Thyroid gland (tissue), 4 donors: Measurements from ENCODE around the gene MIDN. TPM values are rescaled to one million over a fixed set of nuclear protein-coding genes. Genes with fewer than 3 reads are reported as not detected.

ENCODE experiments used
- DNase-seq, 2 donors: peaks; one replicate each; pipeline ENCODE4 v3.0.0-alpha.2; 2019
- H3K27ac ChIP-seq, 3 donors: fragments of 200-600 bp; sonication (generic); 1 replicate in 2 of 3; 2 replicates in 1 of 3; pipeline ENCODE4 v1.5.1; 2016 to 2019; ENCODE audit warnings: mild to moderate bottlenecking in 1 of 3, moderate library complexity in 1 of 3
- H3K27me3 ChIP-seq: fragments of 200-600 bp; sonication (generic); one replicate; pipeline ENCODE4 v1.5.1; 2019
- H3K36me3 ChIP-seq, 2 donors: fragments of 200-600 bp; sonication (generic); one replicate each; pipeline ENCODE4 v1.5.1; 2016 to 2019
- H3K4me1 ChIP-seq, 2 donors: fragments of 200-600 bp; sonication (generic); one replicate each; pipeline ENCODE4 v1.5.1; 2017 to 2019
- H3K4me3 ChIP-seq, 3 donors: fragments of 200-600 bp; sonication (generic); replicated peaks in 1 of 3; 1 replicate in 2 of 3; 2 replicates in 1 of 3; pipeline ENCODE4 v1.5.1; 2016; ENCODE audit warnings: mild to moderate bottlenecking in 1 of 3
- H3K9me3 ChIP-seq: fragments of 200-600 bp; sonication (generic); one replicate; pipeline ENCODE4 v1.5.1; 2017
- CTCF ChIP-seq, 6 experiments: fragments of 200-600 bp in 3 of 6; fragments of 450-650 bp in 3 of 6; sonication (generic) in 3 of 6; IDR thresholded peaks; one replicate each; pipeline ENCODE4 v1.5.1; 2016 to 2019; ENCODE audit warnings: antibody characterized with exemption in 6 of 6, mild to moderate bottlenecking in 2 of 6, inconsistent platforms in 1 of 6, moderate library complexity in 1 of 6
- POLR2A ChIP-seq, 2 donors: fragments of 450-650 bp; IDR thresholded peaks; one replicate each; pipeline ENCODE4 v1.6.1; 2017; ENCODE audit warnings: antibody characterized with exemption in 2 of 2, mild to moderate bottlenecking in 2 of 2, moderate library complexity in 1 of 2
- WGBS, 2 donors: methylation state at CpG; one replicate each; pipeline ENCODE4 v1.1.5; 2017; 5-methylcytosine and 5-hydroxymethylcytosine counted together
- intact Hi-C: fragments of 100-400 bp; cut with DNase I; formaldehyde crosslinking; loops from one replicate; pipeline ENCODE4 v1.15.1; 2023
- total RNA-seq, 4 donors: library from RNA; depleted of rRNA; stranded (reverse); fragments of >200 nt; gene quantifications; one replicate each; pipeline ENCODE4 v1.2.3, GENCODE V29; 2016

MIDN gene
- total RNA-seq, 4 donors from 2014 or later: 16.2 to 89.2 (median 17.9) TPM

GRCh38 chr19:1270854-1271527, 22.6 kb downstream of the MIDN start:
- H3K36me3 ChIP-seq: peaks cover 42 to 52% of the 10 kb centered on the region in 2 donors
- TF ChIP-seq CTCF (IDR thresholded peaks at IDR 0.05) (no peak), POLR2A (IDR thresholded peaks at IDR 0.05) (no peak)
- H3K9me3 ChIP-seq: no peaks in the 10 kb centered on the region
- peak overlapping the region in 1 of 3 donors; percentile 48 for H3K4me3 ChIP-seq
- H3K27me3 ChIP-seq: no peaks in the 10 kb centered on the region
- 56 to 61% methylated on average over 15 to 19 of the region's 26 CpGs for WGBS, 2 donors
- DNase-seq: peak in 1 of 2 donors; percentile 40
- intact Hi-C loops: no loop called here
- H3K27ac ChIP-seq: peak overlapping the region; percentile 84 to 95 (median 93)
- peaks cover 55 to 80% of the 10 kb centered on the region in 2 donors for H3K4me1 ChIP-seq

GRCh38 chr19:1271528-1272422, 23.4 kb downstream of the MIDN start:
- TF ChIP-seq CTCF (IDR thresholded peaks at IDR 0.05) (no peak), POLR2A (IDR thresholded peaks at IDR 0.05) (no peak)
- intact Hi-C loops: no loop called here
- Histone ChIP-seq H3K9me3 (no peaks in the 10 kb centered on the region), H3K27me3 (no peaks in the 10 kb centered on the region), H3K27ac (peak overlapping the region in 2 of 3 donors; percentile 93 to 95), H3K36me3 (peaks cover 42 to 52% of the 10 kb centered on the region in 2 donors), H3K4me1 (peaks cover 55 to 80% of the 10 kb centered on the region in 2 donors), H3K4me3 (peak overlapping the region in 1 of 3 donors; percentile 48)
- WGBS, 2 donors: 78 to 79% methylated on average over 30 to 37 of the region's 37 CpGs
- DNase-seq: no peak

- Histone ChIP-seq H3K4me1 (peaks cover 51 to 72% of the 10 kb centered on the region in 2 donors), H3K9me3 (no peaks in the 10 kb centered on the region), H3K27ac (no peak overlapping the region), H3K36me3 (peaks cover 42 to 52% of the 10 kb centered on the region in 2 donors), H3K4me3 (no peak overlapping the region), H3K27me3 (no peaks in the 10 kb centered on the region)
- WGBS, 2 donors: 72 to 76% methylated on average over 33 of the region's 33 CpGs
- no peak for TF ChIP-seq CTCF (IDR thresholded peaks at IDR 0.05)
- no peak for TF ChIP-seq POLR2A (IDR thresholded peaks at IDR 0.05)
- DNase-seq: no peak
- intact Hi-C loops: no loop called here
Observed at GRCh38 chr19:1272423-1273262, 24.3 kb downstream of the MIDN start.

GRCh38 chr19:1273263-1274041, 25.1 kb downstream of the MIDN start:
- peaks cover 42 to 52% of the 10 kb centered on the region in 2 donors for H3K36me3 ChIP-seq
- peaks cover 43 to 63% of the 10 kb centered on the region in 2 donors for H3K4me1 ChIP-seq
- TF ChIP-seq CTCF (IDR thresholded peaks at IDR 0.05): no peak
- TF ChIP-seq POLR2A (IDR thresholded peaks at IDR 0.05): no peak
- intact Hi-C loops: no loop called here
- H3K9me3 ChIP-seq: no peaks in the 10 kb centered on the region
- DNase-seq: no peak
- WGBS, 2 donors: 81 to 88% methylated on average over 20 to 22 of the region's 25 CpGs
- no peak overlapping the region for H3K4me3 ChIP-seq
- no peaks in the 10 kb centered on the region for H3K27me3 ChIP-seq
- peak overlapping the region in 1 of 3 donors; percentile 6 for H3K27ac ChIP-seq
